Measurements from ENCODE around the gene LRR1. TPM values are rescaled to one million over a fixed set of nuclear protein-coding genes. Genes with fewer than 3 reads are reported as not detected.

Gene LRR1
- total and polyA plus RNA-seq, 9 of the 15 experiments (the other 6 are each of a cell fraction or from before 2014, with no cell fraction given) = 26.5 to 58.1 (median 31.8) TPM

- TF ChIP-seq NFE2L1 (tag; IDR thresholded peaks at IDR 0.05; ENCODE audit: borderline replicate concordance, low read depth) = no peak
- 0 out of 2 replicates have a peak, but pooled peaks have one; percentile 33 for TF ChIP-seq DIDO1 (tag; IDR thresholded peaks at IDR 0.05; ENCODE audit: low read depth)
- no peak for TF ChIP-seq HSF4 (CRISPR knock-in tag; IDR thresholded peaks at IDR 0.05; ENCODE audit: borderline replicate concordance)
- TF ChIP-seq MGA (IDR thresholded peaks at IDR 0.05) = peak; percentile 79
- TF ChIP-seq THAP7 (CRISPR knock-in tag; IDR thresholded peaks at IDR 0.05) = no peak
- no peak for TF ChIP-seq TFE3 (CRISPR knock-in tag; IDR thresholded peaks at IDR 0.05)
- peak; percentile 11; the same call in 1 of the 2 replicates for TF ChIP-seq DMBX1 (CRISPR knock-in tag; IDR thresholded peaks at IDR 0.05; ENCODE audit: borderline replicate concordance)
- TF ChIP-seq GTF3C2 (IDR thresholded peaks at IDR 0.05; ENCODE audit: borderline replicate concordance, extremely low read depth, insufficient read length) = no peak
These were observed at the start of gene LRR1 (continued) for GRCh38 chr14:49598485-49599300.

All from K562 (cell line).